ENCODE data around the gene PPM1E. TPM values are rescaled to one million over a fixed set of nuclear protein-coding genes. Genes with fewer than 3 reads are reported as not detected.

PPM1E gene
- total RNA-seq, 4 donors from 2014 or later = 0.08 to 0.11 TPM; not detected in 2

DNA sequence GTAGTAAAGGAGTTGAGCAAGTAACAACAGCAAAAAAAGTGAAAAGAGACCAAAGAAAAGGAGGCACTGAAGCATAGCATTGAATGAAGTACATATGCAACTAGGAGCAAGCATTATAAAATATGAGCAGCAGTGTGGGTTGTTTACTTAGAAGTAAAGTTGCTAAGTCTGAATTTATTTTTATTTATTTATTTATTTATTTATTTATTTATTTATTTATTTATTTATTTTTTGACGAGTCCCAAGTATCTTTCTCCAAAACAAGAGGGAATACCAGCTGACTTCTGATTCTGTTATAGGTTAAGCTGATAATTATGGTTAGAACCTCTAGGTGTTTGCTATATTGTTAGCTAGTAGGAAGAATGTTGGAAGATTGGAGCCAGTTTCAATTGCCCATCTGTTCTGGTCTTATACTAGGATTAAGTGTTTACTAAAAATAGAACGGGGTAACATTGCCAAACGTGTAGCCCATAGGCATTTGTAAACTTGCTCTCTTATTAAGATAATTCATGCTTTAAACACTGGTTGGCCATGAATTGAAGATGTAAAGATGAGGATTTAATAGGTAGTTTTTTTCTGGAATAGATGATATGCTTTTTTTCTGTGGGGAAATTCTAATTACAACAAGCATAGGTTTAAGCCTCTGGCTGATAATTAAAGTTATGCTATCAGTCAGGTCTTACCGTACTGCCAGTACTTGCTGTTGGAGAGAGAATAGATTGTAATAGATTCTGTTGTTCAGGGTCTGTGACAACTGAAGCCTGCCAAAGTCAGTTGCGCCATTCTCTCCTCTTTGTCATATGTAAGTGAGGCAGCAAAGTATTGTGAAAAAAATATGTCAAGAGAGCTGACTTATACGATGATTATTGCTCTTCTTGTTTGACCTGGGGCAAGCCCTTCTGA, 66.7 kb downstream of the PPM1E start:
- Histone ChIP-seq H3K36me3 (no peaks in the 10 kb centered on the region), H3K4me3 (no peak overlapping the region), H3K27ac (no peak overlapping the region), H3K4me1 (peaks cover 7% of the 10 kb centered on the region), H3K9me3 (no peaks in the 10 kb centered on the region), H3K27me3 (no peaks in the 10 kb centered on the region)
- 31% methylated on average over 6 of the region's 6 CpGs for WGBS
- TF ChIP-seq POLR2A (IDR thresholded peaks at IDR 0.05) (no peak), POLR2AphosphoS5 (IDR thresholded peaks at IDR 0.05) (no peak), EP300 (IDR thresholded peaks at IDR 0.05) (no peak)
- TF ChIP-seq, protein P1, sequence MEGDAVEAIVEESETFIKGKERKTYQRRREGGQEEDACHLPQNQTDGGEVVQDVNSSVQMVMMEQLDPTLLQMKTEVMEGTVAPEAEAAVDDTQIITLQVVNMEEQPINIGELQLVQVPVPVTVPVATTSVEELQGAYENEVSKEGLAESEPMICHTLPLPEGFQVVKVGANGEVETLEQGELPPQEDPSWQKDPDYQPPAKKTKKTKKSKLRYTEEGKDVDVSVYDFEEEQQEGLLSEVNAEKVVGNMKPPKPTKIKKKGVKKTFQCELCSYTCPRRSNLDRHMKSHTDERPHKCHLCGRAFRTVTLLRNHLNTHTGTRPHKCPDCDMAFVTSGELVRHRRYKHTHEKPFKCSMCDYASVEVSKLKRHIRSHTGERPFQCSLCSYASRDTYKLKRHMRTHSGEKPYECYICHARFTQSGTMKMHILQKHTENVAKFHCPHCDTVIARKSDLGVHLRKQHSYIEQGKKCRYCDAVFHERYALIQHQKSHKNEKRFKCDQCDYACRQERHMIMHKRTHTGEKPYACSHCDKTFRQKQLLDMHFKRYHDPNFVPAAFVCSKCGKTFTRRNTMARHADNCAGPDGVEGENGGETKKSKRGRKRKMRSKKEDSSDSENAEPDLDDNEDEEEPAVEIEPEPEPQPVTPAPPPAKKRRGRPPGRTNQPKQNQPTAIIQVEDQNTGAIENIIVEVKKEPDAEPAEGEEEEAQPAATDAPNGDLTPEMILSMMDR (IDR thresholded peaks at IDR 0.05) = no peak
- no peak for DNase-seq (ENCODE audit: low spot score in 2 of 2)

- DNase-seq (ENCODE audit: low spot score in 2 of 2) = no peak
- Histone ChIP-seq H3K9me3 (no peaks in the 10 kb centered on the region), H3K27ac (no peak overlapping the region), H3K27me3 (no peaks in the 10 kb centered on the region), H3K4me3 (no peak overlapping the region), H3K4me1 (peaks cover 7% of the 10 kb centered on the region), H3K36me3 (no peaks in the 10 kb centered on the region)
- WGBS = 52% methylated on average over 2 of the region's 2 CpGs
- no peak for TF ChIP-seq POLR2A (IDR thresholded peaks at IDR 0.05)
- TF ChIP-seq EP300 (IDR thresholded peaks at IDR 0.05) = no peak
- TF ChIP-seq, protein P1 (IDR thresholded peaks at IDR 0.05) = no peak
- no peak for TF ChIP-seq POLR2AphosphoS5 (IDR thresholded peaks at IDR 0.05)
These were observed 67.4 kb downstream of the PPM1E start for GRCh38 chr17:58823051-58823525.

GRCh38 chr17:58829172-58829637, 73.6 kb downstream of the PPM1E start:
- Histone ChIP-seq H3K36me3 (no peaks in the 10 kb centered on the region), H3K27me3 (no peaks in the 10 kb centered on the region), H3K4me1 (no peaks in the 10 kb centered on the region), H3K27ac (no peak overlapping the region), H3K9me3 (peaks cover 8% of the 10 kb centered on the region), H3K4me3 (no peak overlapping the region)
- DNase-seq (ENCODE audit: low spot score in 2 of 2) = no peak
- 95% methylated on average over 10 of the region's 10 CpGs for WGBS
- TF ChIP-seq POLR2A (IDR thresholded peaks at IDR 0.05) (no peak), POLR2AphosphoS5 (IDR thresholded peaks at IDR 0.05) (no peak), EP300 (IDR thresholded peaks at IDR 0.05) (no peak)
- TF ChIP-seq, protein P1 (IDR thresholded peaks at IDR 0.05) = no peak

GRCh38 chr17:58831780-58832179, 76.1 kb downstream of the PPM1E start:
- H3K4me1 ChIP-seq = no peaks in the 10 kb centered on the region
- peaks cover 8% of the 10 kb centered on the region for H3K9me3 ChIP-seq
- TF ChIP-seq EP300 (IDR thresholded peaks at IDR 0.05) (no peak), POLR2A (IDR thresholded peaks at IDR 0.05) (no peak), POLR2AphosphoS5 (IDR thresholded peaks at IDR 0.05) (no peak)
- TF ChIP-seq, protein P1 (IDR thresholded peaks at IDR 0.05) = no peak
- no peak for DNase-seq (ENCODE audit: low spot score in 2 of 2)
- H3K27me3 ChIP-seq = no peaks in the 10 kb centered on the region
- WGBS = 97% methylated on average over 1 of the region's 1 CpG
- no peak overlapping the region for H3K4me3 ChIP-seq
- no peaks in the 10 kb centered on the region for H3K36me3 ChIP-seq
- H3K27ac ChIP-seq = no peak overlapping the region

DNA sequence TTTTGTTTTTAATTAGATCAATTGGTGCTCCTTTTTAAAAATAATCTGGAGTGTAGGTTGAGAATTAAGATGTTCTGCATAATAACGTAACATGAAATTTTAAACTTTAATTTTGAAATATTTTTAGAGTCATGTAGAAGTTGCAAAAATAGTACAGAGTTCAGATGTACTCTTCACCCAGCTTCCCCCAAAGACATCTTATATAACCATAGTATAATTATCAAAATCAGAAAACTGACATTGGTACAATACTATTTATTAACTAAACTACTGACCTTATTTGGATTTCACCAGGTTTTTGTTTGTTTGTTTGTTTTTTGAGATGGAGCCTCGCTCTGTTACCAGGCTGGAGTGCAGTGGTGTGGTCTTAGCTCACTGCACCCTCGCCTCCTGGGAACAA, 76.9 kb downstream of the PPM1E start:
- 92% methylated on average over 3 of the region's 3 CpGs for WGBS
- no peak overlapping the region for H3K4me3 ChIP-seq
- H3K4me1 ChIP-seq = no peaks in the 10 kb centered on the region
- no peak for DNase-seq (ENCODE audit: low spot score in 2 of 2)
- no peak overlapping the region for H3K27ac ChIP-seq
- TF ChIP-seq EP300 (IDR thresholded peaks at IDR 0.05) (no peak), POLR2A (IDR thresholded peaks at IDR 0.05) (no peak)
- peaks cover 8% of the 10 kb centered on the region for H3K9me3 ChIP-seq
- H3K36me3 ChIP-seq = no peaks in the 10 kb centered on the region
- H3K27me3 ChIP-seq = no peaks in the 10 kb centered on the region

Measured in suprapubic skin (tissue), 4 donors.